K562 (cell line): ENCODE results near the gene SCAF11. TPM values are rescaled to one million over a fixed set of nuclear protein-coding genes. Genes with fewer than 3 reads are reported as not detected.

ENCODE experiments used
- ARID3B ChIP-seq: fragments of 250-450 bp; sonication (Bioruptor Pico); IDR thresholded peaks from 2 replicates; pipeline ENCODE4 v1.4.0; 2020; ENCODE audit warnings: borderline replicate concordance
- ELK3 ChIP-seq: fragments of 450-650 bp; formaldehyde crosslinking; IDR thresholded peaks from 2 replicates; pipeline ENCODE4 v1.4.0; 2020; ENCODE audit warnings: mild to moderate bottlenecking
- HDAC3 ChIP-seq: fragments of 450-650 bp; IDR thresholded peaks from 2 replicates; pipeline ENCODE4 v1.6.1; 2018; ENCODE audit warnings: borderline replicate concordance, mild to moderate bottlenecking, moderate library complexity; ENCODE audit not compliant: partially characterized antibody
- LCOR ChIP-seq: sonication (generic); formaldehyde crosslinking; IDR thresholded peaks from 2 replicates; pipeline ENCODE4 v1.8.0; 2022; ENCODE audit warnings: mild to moderate bottlenecking, missing genetic modification reagents
- NELFE ChIP-seq: IDR thresholded peaks from 2 replicates; pipeline ENCODE4 v1.6.1; 2011; ENCODE audit warnings: mild to moderate bottlenecking; ENCODE audit not compliant: insufficient read depth, insufficient read length
- PATZ1 ChIP-seq: fragments of 250-450 bp; sonication (Bioruptor Pico); IDR thresholded peaks from 2 replicates; pipeline ENCODE4 v1.5.0; 2020; ENCODE audit warnings: mild to moderate bottlenecking, borderline replicate concordance
- PREB ChIP-seq: sonication (generic); formaldehyde crosslinking; IDR thresholded peaks from 2 replicates; pipeline ENCODE4 v1.8.1; 2023; ENCODE audit warnings: mild to moderate bottlenecking, missing genetic modification reagents
- polyA plus RNA-seq, 8 experiments: library from polyadenylated mRNA; depleted of rRNA in 4 of 8; stranded (reverse) in 5 of 8; unstranded in 3 of 8; fragments of >200 nt; fragmentation: Nextera tagmentation in 2 of 8; fragmentation: Illumina TruSeq in 1 of 8; extraction: Ambion mirVana in 2 of 8; extraction: Trizol in 1 of 8; gene quantifications; 2 replicates each; pipeline versions ENCODE4 v1.2.1 to v1.2.3, GENCODE V29; 2011 to 2014; ENCODE audit warnings: inconsistent platforms in 1 of 8, missing spikeins in 1 of 8
- total RNA-seq, 7 experiments: library from RNA; depleted of rRNA in 6 of 7; stranded (reverse); fragments of >200 nt in 6 of 7; fragmentation: Illumina TruSeq in 2 of 7; extraction: Trizol in 2 of 7; gene quantifications; 2 replicates each; pipeline versions ENCODE4 v1.2.1 to v1.2.3, GENCODE V29; 2011 to 2021; ENCODE audit warnings: low replicate concordance in 1 of 7

Gene SCAF11
- total and polyA plus RNA-seq, 9 of the 15 experiments (the other 6 are each of a cell fraction or from before 2014, with no cell fraction given), result 30.4 to 119 (median 80.0) TPM

- TF ChIP-seq PREB (CRISPR knock-in tag) (no peak), ELK3 (CRISPR knock-in tag) (no peak), LCOR (CRISPR knock-in tag) (no peak), PATZ1 (CRISPR knock-in tag) (no peak), HDAC3 (no peak), ARID3B (CRISPR knock-in tag) (no peak), NELFE (no peak)
- TF ChIP-seq, all 486 proteins: peak for 0
These were observed 103.7 kb downstream of the SCAF11 start (continued) for GRCh38 chr12:45886685-45887084.
